ENCODE data around the gene HOXB4. TPM values are rescaled to one million over a fixed set of nuclear protein-coding genes. Genes with fewer than 3 reads are reported as not detected.

Gene HOXB4
- total and polyA plus RNA-seq, 10 of the 15 experiments (the other 5 are each of a cell fraction or from before 2014, with no cell fraction given), result 0.35 to 5.8 (median 3.0) TPM

DNA sequence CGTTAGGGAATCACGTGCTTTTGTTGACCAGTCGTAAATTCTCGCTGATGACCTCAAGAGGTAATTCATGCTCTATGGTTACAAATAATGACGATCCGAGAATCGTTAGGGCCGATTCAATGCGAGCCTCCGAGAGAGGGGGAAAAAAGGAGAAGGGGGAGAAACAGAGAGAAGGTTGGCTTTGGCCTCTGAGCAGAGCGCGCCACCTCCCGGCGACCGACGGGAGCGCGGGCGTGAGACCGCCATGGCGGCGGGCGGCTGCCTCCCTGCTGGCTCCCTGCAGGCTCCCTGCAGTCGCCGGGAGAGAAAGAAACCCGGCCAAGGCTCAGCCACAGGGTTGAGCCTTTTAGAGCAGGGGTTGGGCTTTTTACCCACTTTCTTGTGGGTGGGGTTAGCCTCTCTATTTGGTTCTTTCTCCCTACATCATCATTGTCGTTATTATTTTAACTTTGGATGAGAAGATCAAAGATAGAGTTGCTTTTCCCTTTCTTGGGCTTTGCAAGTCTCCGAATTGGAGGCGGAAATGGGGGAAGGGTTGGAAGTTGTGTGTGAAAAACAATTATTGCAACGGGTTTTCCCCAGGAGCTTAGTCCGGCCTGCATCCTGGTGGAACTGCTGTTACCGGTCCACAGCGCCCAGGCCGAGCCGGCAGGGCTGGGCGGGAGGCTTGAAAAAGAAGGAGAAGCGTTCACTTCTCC lies 15.8 kb upstream of the HOXB4 start (continued):
- TF ChIP-seq, protein P1, sequence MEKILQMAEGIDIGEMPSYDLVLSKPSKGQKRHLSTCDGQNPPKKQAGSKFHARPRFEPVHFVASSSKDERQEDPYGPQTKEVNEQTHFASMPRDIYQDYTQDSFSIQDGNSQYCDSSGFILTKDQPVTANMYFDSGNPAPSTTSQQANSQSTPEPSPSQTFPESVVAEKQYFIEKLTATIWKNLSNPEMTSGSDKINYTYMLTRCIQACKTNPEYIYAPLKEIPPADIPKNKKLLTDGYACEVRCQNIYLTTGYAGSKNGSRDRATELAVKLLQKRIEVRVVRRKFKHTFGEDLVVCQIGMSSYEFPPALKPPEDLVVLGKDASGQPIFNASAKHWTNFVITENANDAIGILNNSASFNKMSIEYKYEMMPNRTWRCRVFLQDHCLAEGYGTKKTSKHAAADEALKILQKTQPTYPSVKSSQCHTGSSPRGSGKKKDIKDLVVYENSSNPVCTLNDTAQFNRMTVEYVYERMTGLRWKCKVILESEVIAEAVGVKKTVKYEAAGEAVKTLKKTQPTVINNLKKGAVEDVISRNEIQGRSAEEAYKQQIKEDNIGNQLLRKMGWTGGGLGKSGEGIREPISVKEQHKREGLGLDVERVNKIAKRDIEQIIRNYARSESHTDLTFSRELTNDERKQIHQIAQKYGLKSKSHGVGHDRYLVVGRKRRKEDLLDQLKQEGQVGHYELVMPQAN (conservative IDR thresholded peaks at IDR 0.05), result 0 out of 2 replicates have a peak, but pooled peaks have one; percentile 45
- TF ChIP-seq IRF4 (IDR thresholded peaks at IDR 0.05; ENCODE audit: low read depth, low read length) (0 out of 2 replicates have a peak, but pooled peaks have one; percentile 23), ZNF207 (IDR thresholded peaks at IDR 0.05; ENCODE audit: borderline replicate concordance) (peak; percentile 21; the same call in 1 of the 2 replicates), BHLHE40 (IDR thresholded peaks at IDR 0.05; ENCODE audit: borderline replicate concordance in 1 of 2, low read depth in 2 of 2, low read length in 1 of 2) (peak; percentile 44 to 61; a peak in 2 of 4 replicates), YY1 (IDR thresholded peaks at IDR 0.05; ENCODE audit: low read depth, low read length) (peak; percentile 96), RAD51 (IDR thresholded peaks at IDR 0.05) (0 out of 2 replicates have a peak, but pooled peaks have one; percentile 29), RB1 (IDR thresholded peaks at IDR 0.05; ENCODE audit: borderline replicate concordance) (peak; percentile 53; the same call in 1 of the 2 replicates), SMC3 (IDR thresholded peaks at IDR 0.05; ENCODE audit: borderline replicate concordance, low read length) (peak; percentile 95), CREM (IDR thresholded peaks at IDR 0.05; ENCODE audit: low read depth) (0 out of 2 replicates have a peak, but pooled peaks have one; percentile 20), CHD2 (IDR thresholded peaks at IDR 0.05; ENCODE audit: borderline replicate concordance, low read depth, low read length) (0 out of 2 replicates have a peak, but pooled peaks have one; percentile 26)
- TF ChIP-seq, protein P2, sequence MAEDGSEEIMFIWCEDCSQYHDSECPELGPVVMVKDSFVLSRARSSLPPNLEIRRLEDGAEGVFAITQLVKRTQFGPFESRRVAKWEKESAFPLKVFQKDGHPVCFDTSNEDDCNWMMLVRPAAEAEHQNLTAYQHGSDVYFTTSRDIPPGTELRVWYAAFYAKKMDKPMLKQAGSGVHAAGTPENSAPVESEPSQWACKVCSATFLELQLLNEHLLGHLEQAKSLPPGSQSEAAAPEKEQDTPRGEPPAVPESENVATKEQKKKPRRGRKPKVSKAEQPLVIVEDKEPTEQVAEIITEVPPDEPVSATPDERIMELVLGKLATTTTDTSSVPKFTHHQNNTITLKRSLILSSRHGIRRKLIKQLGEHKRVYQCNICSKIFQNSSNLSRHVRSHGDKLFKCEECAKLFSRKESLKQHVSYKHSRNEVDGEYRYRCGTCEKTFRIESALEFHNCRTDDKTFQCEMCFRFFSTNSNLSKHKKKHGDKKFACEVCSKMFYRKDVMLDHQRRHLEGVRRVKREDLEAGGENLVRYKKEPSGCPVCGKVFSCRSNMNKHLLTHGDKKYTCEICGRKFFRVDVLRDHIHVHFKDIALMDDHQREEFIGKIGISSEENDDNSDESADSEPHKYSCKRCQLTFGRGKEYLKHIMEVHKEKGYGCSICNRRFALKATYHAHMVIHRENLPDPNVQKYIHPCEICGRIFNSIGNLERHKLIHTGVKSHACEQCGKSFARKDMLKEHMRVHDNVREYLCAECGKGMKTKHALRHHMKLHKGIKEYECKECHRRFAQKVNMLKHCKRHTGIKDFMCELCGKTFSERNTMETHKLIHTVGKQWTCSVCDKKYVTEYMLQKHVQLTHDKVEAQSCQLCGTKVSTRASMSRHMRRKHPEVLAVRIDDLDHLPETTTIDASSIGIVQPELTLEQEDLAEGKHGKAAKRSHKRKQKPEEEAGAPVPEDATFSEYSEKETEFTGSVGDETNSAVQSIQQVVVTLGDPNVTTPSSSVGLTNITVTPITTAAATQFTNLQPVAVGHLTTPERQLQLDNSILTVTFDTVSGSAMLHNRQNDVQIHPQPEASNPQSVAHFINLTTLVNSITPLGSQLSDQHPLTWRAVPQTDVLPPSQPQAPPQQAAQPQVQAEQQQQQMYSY (CRISPR knock-in tag; IDR thresholded peaks at IDR 0.05), result no peak

Data from GM12878 (cell line).